HEK293 (cell line): ENCODE data around the gene SLC43A1.

ENCODE experiments used
- CTCF ChIA-PET: fragments of 350-600 bp; formaldehyde crosslinking; extraction: SDS; loops from one replicate; lab custom pipeline; 2021; ENCODE audit warnings: antibody characterized with exemption; lab: Yijun Ruan, JAX
- POLR2A ChIA-PET: fragments of 300-600 bp; formaldehyde crosslinking; extraction: SDS; loops from one replicate; lab custom pipeline; 2020; ENCODE audit warnings: antibody characterized with exemption, inconsistent platforms; lab: Yijun Ruan, JAX
- H3K27ac ChIP-seq: fragments of 200-500 bp; sonication (Bioruptor generic); 2 replicates; pipeline ENCODE4 v1.5.1; 2014; ENCODE audit warnings: low read depth, low read length, control low read depth, inconsistent platforms; ENCODE audit errors: extremely low read depth
- H3K36me3 ChIP-seq, 2 experiments: fragments of 200-500 bp in 1 of 2; sonication (Bioruptor generic) in 1 of 2; 1 replicate in 1 of 2; 2 replicates in 1 of 2; pipeline ENCODE4 v1.5.1; 2014 to 2017; ENCODE audit warnings: inconsistent platforms in 2 of 2, low read length in 2 of 2; ENCODE audit not compliant: control insufficient read depth in 2 of 2, insufficient read depth in 1 of 2
- H3K4me1 ChIP-seq: fragments of 200-500 bp; sonication (Bioruptor generic); 2 replicates; pipeline ENCODE4 v1.5.1; 2014; ENCODE audit warnings: mild to moderate bottlenecking, low read length, inconsistent platforms; ENCODE audit not compliant: control insufficient read depth, insufficient read depth
- H3K4me3 ChIP-seq: 2 replicates; pipeline ENCODE4 v1.5.1; 2011; ENCODE audit warnings: low read depth, mild to moderate bottlenecking, control low read depth, low read length, moderate library complexity
- H3K9me3 ChIP-seq: fragments of 200-500 bp; sonication (Bioruptor generic); 2 replicates; pipeline ENCODE4 v1.5.1; 2014; ENCODE audit warnings: low read depth, low read length, inconsistent platforms; ENCODE audit not compliant: control insufficient read depth, insufficient read depth
- EGR2 ChIP-seq: fragments of 450-650 bp; formaldehyde crosslinking; IDR thresholded peaks from 2 replicates; pipeline ENCODE4 v1.5.1; 2016; ENCODE audit warnings: low read depth, missing biosample characterization, missing genetic modification characterization
- GLI2 ChIP-seq: fragments of 450-650 bp; formaldehyde crosslinking; IDR thresholded peaks from 2 replicates; pipeline ENCODE4; 2017; ENCODE audit warnings: missing biosample characterization, missing genetic modification characterization, low read depth, borderline replicate concordance
- GLIS1 ChIP-seq: fragments of 450-650 bp; formaldehyde crosslinking; IDR thresholded peaks from 2 replicates; pipeline ENCODE4 v1.5.1; 2016; ENCODE audit warnings: missing biosample characterization, missing genetic modification characterization
- HIC1 ChIP-seq: fragments of 450-650 bp; formaldehyde crosslinking; IDR thresholded peaks from 2 replicates; pipeline ENCODE4 v1.5.1; 2016; ENCODE audit warnings: missing biosample characterization, missing genetic modification characterization
- KLF10 ChIP-seq: fragments of 450-650 bp; IDR thresholded peaks from 2 replicates; pipeline ENCODE4 v1.5.1; 2018; ENCODE audit warnings: missing biosample characterization, mild to moderate bottlenecking, missing genetic modification characterization
- KLF9 ChIP-seq: fragments of 450-650 bp; formaldehyde crosslinking; IDR thresholded peaks from 2 replicates; pipeline ENCODE4 v1.5.1; 2016; ENCODE audit warnings: missing biosample characterization, missing genetic modification characterization, low read depth
- OSR2 ChIP-seq: fragments of 450-650 bp; formaldehyde crosslinking; IDR thresholded peaks from 2 replicates; pipeline ENCODE4 v1.5.1; 2016; ENCODE audit warnings: missing biosample characterization, missing genetic modification characterization
- PRDM4 ChIP-seq: fragments of 450-650 bp; formaldehyde crosslinking; IDR thresholded peaks from 2 replicates; pipeline ENCODE4 v1.5.1; 2017; ENCODE audit warnings: missing biosample characterization, missing genetic modification characterization
- PRDM6 ChIP-seq: fragments of 450-650 bp; formaldehyde crosslinking; IDR thresholded peaks from 2 replicates; pipeline ENCODE4 v1.5.1; 2017; ENCODE audit warnings: missing biosample characterization, missing genetic modification characterization
- TCF7L2 ChIP-seq: IDR thresholded peaks from 2 replicates; pipeline ENCODE4 v1.6.1; 2011; ENCODE audit warnings: low read depth, mild to moderate bottlenecking, inconsistent platforms, low read length, moderate library complexity, borderline replicate concordance
- ZBTB1 ChIP-seq: fragments of 450-650 bp; formaldehyde crosslinking; IDR thresholded peaks from 2 replicates; pipeline ENCODE4 v1.5.1; 2016; ENCODE audit warnings: missing biosample characterization, missing genetic modification characterization
- ZBTB7A ChIP-seq: fragments of 450-650 bp; formaldehyde crosslinking; IDR thresholded peaks from 2 replicates; pipeline ENCODE4 v1.5.1; 2016; ENCODE audit warnings: low read depth, missing biosample characterization, missing genetic modification characterization
- ZFP37 ChIP-seq: fragments of 450-650 bp; formaldehyde crosslinking; IDR thresholded peaks from 2 replicates; pipeline ENCODE4 v1.5.1; 2016; ENCODE audit warnings: missing biosample characterization, missing genetic modification characterization
- ZNF138 ChIP-seq: fragments of 450-650 bp; formaldehyde crosslinking; IDR thresholded peaks from 2 replicates; pipeline ENCODE4 v1.5.1; 2016; ENCODE audit warnings: missing biosample characterization, missing genetic modification characterization, borderline replicate concordance
- ZNF175 ChIP-seq: fragments of 450-650 bp; formaldehyde crosslinking; IDR thresholded peaks from 2 replicates; pipeline ENCODE4 v1.5.1; 2016; ENCODE audit warnings: missing biosample characterization, missing genetic modification characterization
- ZNF211 ChIP-seq: fragments of 450-650 bp; formaldehyde crosslinking; IDR thresholded peaks from 2 replicates; pipeline ENCODE4 v1.5.1; 2016; ENCODE audit warnings: low read depth, missing biosample characterization, missing genetic modification characterization
- ZNF366 ChIP-seq: fragments of 450-650 bp; formaldehyde crosslinking; conservative IDR thresholded peaks from 2 replicates; pipeline ENCODE4 v1.5.1; 2016; ENCODE audit warnings: missing biosample characterization, missing genetic modification characterization
- ZNF521 ChIP-seq: fragments of 450-650 bp; formaldehyde crosslinking; IDR thresholded peaks from 2 replicates; pipeline ENCODE4 v1.5.1; 2017; ENCODE audit warnings: missing biosample characterization, mild to moderate bottlenecking, missing genetic modification characterization
- ZNF530 ChIP-seq: fragments of 450-650 bp; formaldehyde crosslinking; IDR thresholded peaks from 2 replicates; pipeline ENCODE4 v1.5.1; 2016; ENCODE audit warnings: low read depth, missing biosample characterization, missing genetic modification characterization
- ZNF544 ChIP-seq: fragments of 450-650 bp; formaldehyde crosslinking; IDR thresholded peaks from 2 replicates; pipeline ENCODE4 v1.5.0; 2017; ENCODE audit warnings: missing biosample characterization, missing genetic modification characterization
- ZNF639 ChIP-seq: fragments of 450-650 bp; formaldehyde crosslinking; IDR thresholded peaks from 2 replicates; pipeline ENCODE4 v1.5.1; 2016; ENCODE audit warnings: missing biosample characterization, missing genetic modification characterization
- ZNF654 ChIP-seq: fragments of 450-650 bp; formaldehyde crosslinking; IDR thresholded peaks from 2 replicates; pipeline ENCODE4 v1.5.1; 2016; ENCODE audit warnings: low read depth, missing biosample characterization, missing genetic modification characterization
- ZNF670 ChIP-seq: fragments of 450-650 bp; formaldehyde crosslinking; IDR thresholded peaks from 2 replicates; pipeline ENCODE4 v1.5.1; 2016; ENCODE audit warnings: missing biosample characterization, missing genetic modification characterization, low read depth
- ZNF747 ChIP-seq: fragments of 450-650 bp; formaldehyde crosslinking; IDR thresholded peaks from 2 replicates; pipeline ENCODE4 v1.5.1; 2016; ENCODE audit warnings: missing biosample characterization, missing genetic modification characterization
- TF ChIP-seq, protein P1 (sequence below): fragments of 450-650 bp; formaldehyde crosslinking; IDR thresholded peaks from 2 replicates; pipeline ENCODE4 v1.5.1; 2017; ENCODE audit warnings: missing biosample characterization, missing genetic modification characterization
- TF ChIP-seq, protein P2 (sequence below): fragments of 450-650 bp; formaldehyde crosslinking; IDR thresholded peaks from 2 replicates; pipeline ENCODE4 v1.5.1; 2016; ENCODE audit warnings: missing biosample characterization, missing genetic modification characterization

Gene SLC43A1

DNA sequence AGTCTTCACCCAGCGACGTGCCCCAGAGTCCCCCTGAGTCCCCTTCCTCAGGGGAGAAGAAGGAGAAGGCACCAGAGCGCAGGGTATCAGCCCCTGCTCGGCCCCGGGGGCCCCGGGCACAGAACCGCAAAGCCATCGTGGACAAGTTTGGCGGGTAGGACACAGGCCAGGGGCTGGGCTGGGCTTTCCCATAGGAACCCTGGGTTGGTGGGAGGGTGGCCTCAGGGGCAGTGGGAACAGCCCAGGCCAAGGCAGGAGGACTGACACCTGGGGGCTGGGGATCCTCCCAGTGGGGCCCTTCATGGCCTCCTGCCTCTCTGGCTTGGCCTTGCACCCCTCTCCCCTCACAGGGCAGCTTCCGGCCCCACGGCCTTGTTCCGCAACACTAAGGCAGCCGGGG lies 30.4 kb upstream of the SLC43A1 start (continued):
- TF ChIP-seq, protein P1, sequence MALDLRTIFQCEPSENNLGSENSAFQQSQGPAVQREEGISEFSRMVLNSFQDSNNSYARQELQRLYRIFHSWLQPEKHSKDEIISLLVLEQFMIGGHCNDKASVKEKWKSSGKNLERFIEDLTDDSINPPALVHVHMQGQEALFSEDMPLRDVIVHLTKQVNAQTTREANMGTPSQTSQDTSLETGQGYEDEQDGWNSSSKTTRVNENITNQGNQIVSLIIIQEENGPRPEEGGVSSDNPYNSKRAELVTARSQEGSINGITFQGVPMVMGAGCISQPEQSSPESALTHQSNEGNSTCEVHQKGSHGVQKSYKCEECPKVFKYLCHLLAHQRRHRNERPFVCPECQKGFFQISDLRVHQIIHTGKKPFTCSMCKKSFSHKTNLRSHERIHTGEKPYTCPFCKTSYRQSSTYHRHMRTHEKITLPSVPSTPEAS = no peak
- no peak for TF ChIP-seq PRDM6 (tag by site-specific recombination)
- no peak for TF ChIP-seq ZNF366 (tag by site-specific recombination)
- TF ChIP-seq ZNF670 (tag by site-specific recombination) = no peak
- TF ChIP-seq ZBTB1 (tag by site-specific recombination) = no peak
- TF ChIP-seq ZNF175 = no peak
- TF ChIP-seq GLI2 (tag by site-specific recombination) = no peak
- TF ChIP-seq OSR2 = no peak
- TF ChIP-seq ZNF747 (tag by site-specific recombination) = no peak
- no peak for TF ChIP-seq ZFP37 (tag by site-specific recombination)

DNA sequence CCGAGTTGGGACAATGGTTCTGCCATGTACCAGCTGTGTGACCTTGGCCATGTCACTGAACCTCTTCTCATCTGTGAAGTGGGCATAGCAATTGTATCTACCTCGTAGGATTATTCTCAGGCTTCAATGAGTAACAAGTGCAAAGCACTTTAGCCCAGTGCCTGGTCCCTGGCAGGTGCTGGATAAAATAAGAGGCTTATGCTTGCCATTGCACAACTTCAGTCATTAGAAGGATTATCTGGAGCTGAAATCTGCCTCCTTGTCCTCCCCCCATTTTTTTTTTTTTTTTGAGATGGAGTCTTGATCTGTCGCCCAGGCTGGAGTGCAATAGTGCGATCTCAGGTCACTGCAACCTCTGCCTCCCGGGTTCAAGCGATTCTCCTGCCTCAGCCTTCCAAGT lies 29.1 kb upstream of the SLC43A1 start:
- Histone ChIP-seq H3K4me3 (no peak overlapping the region), H3K4me1 (no peaks in the 10 kb centered on the region), H3K36me3 (peaks cover 0 to 2% of the 10 kb centered on the region in 2 experiments; a peak in 1 of 3 replicates), H3K9me3 (no peaks in the 10 kb centered on the region), H3K27ac (no peak overlapping the region)
- CTCF ChIA-PET = interaction anchor here (0.6 kb wide), 2 partner anchors 51 to 102 kb away, joined by 3 read pairs; no protein-coding TSS in a partner anchor
- POLR2A ChIA-PET = interaction anchor here (1.4 kb wide), 1 partner anchor 30 kb away, joined by 3 read pairs; the partner anchor contains the start of gene SLC43A1
- TF ChIP-seq TCF7L2 = no peak
- TF ChIP-seq ZBTB7A = no peak
- no peak for TF ChIP-seq ZNF521
- TF ChIP-seq ZNF544 = no peak

GRCh38 chr11:57543593-57543992 lies 28.1 kb upstream of the SLC43A1 start:
- CTCF ChIA-PET = interaction anchor here (0.6 kb wide), 1 partner anchor 101 kb away, joined by 4 read pairs; no protein-coding TSS in a partner anchor
- no peaks in the 10 kb centered on the region for H3K4me1 ChIP-seq
- H3K9me3 ChIP-seq = no peaks in the 10 kb centered on the region
- no peak overlapping the region for H3K27ac ChIP-seq
- no peaks in the 10 kb centered on the region for H3K36me3 ChIP-seq
- no peak overlapping the region for H3K4me3 ChIP-seq
- TF ChIP-seq ZNF138 (no peak), KLF10 (tag by site-specific recombination) (no peak), ZNF530 (no peak), EGR2 (tag by site-specific recombination) (no peak), ZNF639 (no peak), PRDM4 (tag by site-specific recombination) (no peak), ZNF654 (tag by site-specific recombination) (no peak), HIC1 (tag by site-specific recombination) (no peak), GLIS1 (no peak), KLF9 (tag by site-specific recombination) (no peak), ZNF211 (tag by site-specific recombination) (no peak)
- TF ChIP-seq, protein P2, sequence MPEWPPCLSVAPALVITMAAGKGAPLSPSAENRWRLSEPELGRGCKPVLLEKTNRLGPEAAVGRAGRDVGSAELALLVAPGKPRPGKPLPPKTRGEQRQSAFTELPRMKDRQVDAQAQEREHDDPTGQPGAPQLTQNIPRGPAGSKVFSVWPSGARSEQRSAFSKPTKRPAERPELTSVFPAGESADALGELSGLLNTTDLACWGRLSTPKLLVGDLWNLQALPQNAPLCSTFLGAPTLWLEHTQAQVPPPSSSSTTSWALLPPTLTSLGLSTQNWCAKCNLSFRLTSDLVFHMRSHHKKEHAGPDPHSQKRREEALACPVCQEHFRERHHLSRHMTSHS = no peak
- POLR2A ChIA-PET = interaction anchor here (1.4 kb wide), 1 partner anchor 29 kb away, joined by 3 read pairs; the partner anchor contains the start of gene SLC43A1
